Adipose tissue (tissue), 3 donors: Measurements from ENCODE around the gene KRTAP9-7. TPM values are rescaled to one million over a fixed set of nuclear protein-coding genes. Genes with fewer than 3 reads are reported as not detected.

Experiments used
- H3K27ac ChIP-seq: one replicate; pipeline ENCODE4 v1.5.1; 2013; ENCODE audit warnings: low read depth, low read length
- WGBS, 3 donors: extraction: QIAGEN DNeasy Blood & Tissue Kit; methylation state at CpG; one replicate each; pipeline ENCODE4 v1.1.7; 2013; 5-methylcytosine and 5-hydroxymethylcytosine counted together
- polyA plus RNA-seq, 3 donors: library from polyadenylated mRNA; stranded (reverse); fragments of 200-250 nt; gene quantifications; one replicate each; pipeline ENCODE4 v1.2.3, GENCODE V29; 2013
- donor health status: healthy with polysubstance abuse.
- donor health status: Bipolar disorder and iron deficiency.
- donor health status: healthy.

The KRTAP9-7 gene
- polyA plus RNA-seq, 3 donors, result not detected

DNA sequence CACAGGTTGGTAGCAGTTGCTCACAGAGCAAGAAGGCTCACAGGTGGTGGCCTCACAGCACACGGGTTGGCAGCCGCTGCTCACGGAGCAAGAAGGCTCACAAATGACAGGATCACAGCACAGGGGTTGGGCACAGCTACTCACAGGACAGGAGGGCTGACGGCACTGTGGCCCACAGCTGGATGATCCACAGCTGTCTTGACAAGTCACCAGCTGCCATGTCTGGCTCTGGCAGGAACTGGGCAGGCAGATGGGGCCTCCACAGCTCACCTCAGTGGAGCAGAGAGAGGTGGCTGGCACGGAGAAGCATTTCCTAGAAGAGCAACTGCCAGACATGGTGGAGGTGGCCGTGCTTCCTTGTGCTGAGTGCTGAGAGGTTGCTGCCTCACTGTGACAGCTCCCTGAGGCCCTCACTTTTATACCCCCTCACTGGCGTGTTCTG is 33.4 kb downstream of the KRTAP9-7 start, which contains the start of gene KRTAP16-1:
Gene KRTAP16-1, minus strand, starts transcription at position 392 of the 442 bp plus-strand sequence. Its CDS starts 56 bp downstream, at position 336.
- no peak within 1 kb of the TSS for H3K27ac ChIP-seq
- WGBS, 3 donors, result 49 to 59% (median 53%) methylated on average over 7 of the region's 7 CpGs

DNA sequence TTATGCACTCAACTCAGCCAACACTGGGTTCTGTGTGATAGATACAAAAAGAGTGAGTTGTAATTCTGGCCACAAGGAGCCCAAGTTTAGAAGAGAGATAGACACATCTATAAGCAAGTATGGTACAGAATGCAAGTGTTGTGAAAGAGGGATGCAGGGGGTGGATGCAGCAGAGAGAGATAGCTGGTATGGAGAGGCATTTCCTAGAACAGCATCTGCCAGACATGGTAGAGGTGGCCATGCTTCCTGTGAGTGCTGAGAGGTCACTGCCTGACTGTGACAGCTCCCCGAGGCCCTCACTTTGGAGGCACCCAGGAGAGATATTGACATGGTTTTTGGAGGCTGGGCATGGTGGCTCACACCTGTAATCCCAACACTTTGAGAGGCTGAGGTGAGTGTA is 35.6 kb downstream of the KRTAP9-7 start:
- no peak overlapping the region for H3K27ac ChIP-seq
- WGBS, 3 donors, result 50 to 85% (median 69%) methylated on average over 1 of the region's 1 CpG

GRCh38 chr17:41315204-41315794 is 39.8 kb downstream of the KRTAP9-7 start, which contains the start of gene KRTAP17-1:
Gene KRTAP17-1, minus strand, starts transcription at chr17:41315710. Its CDS starts 60 bp downstream, at chr17:41315650.
- no peak within 1 kb of the TSS for H3K27ac ChIP-seq
- WGBS, 3 donors, result 74 to 90% (median 79%) methylated on average over 24 of the region's 24 CpGs

GRCh38 chr17:41315814-41316445 is 40.4 kb downstream of the KRTAP9-7 start:
- 66 to 81% (median 74%) methylated on average over 17 of the region's 17 CpGs for WGBS, 3 donors
- no peak overlapping the region for H3K27ac ChIP-seq

DNA sequence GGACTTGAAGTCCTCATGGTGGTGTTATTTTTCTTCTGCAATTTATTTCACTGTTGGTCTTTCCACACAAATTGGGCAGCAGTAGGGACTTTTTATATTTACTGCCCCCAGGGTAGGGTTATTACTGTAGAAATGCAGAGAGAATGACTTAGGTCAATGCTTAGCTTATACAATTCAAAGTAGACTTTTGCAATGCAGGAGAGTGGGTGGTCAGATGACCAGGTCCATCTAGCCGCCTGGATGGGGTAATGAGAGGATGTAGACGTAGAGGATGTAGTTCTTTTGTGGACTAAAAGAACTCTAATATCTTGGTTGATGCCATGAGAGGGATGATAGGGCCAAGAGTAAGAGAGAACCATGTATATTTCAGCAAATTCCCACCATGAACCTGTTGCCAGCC is 42.7 kb downstream of the KRTAP9-7 start:
- H3K27ac ChIP-seq, result no peak overlapping the region
- WGBS, 3 donors, result 37 to 64% (median 42%) methylated on average over 2 of the region's 2 CpGs

DNA sequence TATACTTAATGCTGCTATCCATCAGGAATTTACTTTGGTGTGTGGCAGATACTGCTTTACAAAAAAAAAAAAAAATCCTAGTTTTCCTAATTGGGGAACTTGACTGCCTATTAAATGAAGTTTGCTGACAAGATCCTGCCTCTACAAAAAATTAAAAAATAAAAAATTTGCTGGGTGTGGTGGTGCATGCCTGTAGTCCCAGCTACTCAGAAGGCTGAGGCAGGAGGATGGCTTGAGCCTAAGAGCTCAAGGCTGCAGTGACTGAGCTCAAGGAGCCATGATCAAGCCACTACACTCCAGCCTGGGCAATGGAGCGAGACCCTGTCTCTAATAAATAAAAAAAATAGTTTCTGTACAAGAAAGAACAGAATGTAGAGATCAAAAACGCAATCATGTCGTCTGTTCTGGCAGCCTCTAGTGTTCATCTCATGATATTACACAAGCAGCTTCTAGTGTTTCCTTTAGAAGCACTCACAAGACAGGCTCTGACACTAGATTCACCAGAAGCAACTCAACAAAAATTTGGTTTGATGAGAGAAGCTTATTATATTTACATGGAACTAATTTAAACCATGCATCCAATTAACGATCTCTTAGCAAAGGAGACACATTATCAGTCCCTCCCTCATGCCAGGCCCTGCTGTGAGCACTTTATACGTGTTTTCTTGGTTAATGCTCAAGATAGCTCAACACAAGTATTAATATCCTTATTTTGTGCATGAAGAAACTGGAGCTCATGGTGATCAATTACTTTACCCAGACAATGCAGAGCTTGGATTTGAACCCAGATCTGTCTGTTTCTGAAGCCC is 46.8 kb downstream of the KRTAP9-7 start:
- H3K27ac ChIP-seq, result no peak overlapping the region
- 36 to 39% (median 36%) methylated on average over 5 of the region's 5 CpGs for WGBS, 3 donors

- 83 to 91% (median 90%) methylated on average over 11 of the region's 11 CpGs for WGBS, 3 donors
These were observed 47.7 kb downstream of the KRTAP9-7 start for GRCh38 chr17:41322903-41323895.

DNA sequence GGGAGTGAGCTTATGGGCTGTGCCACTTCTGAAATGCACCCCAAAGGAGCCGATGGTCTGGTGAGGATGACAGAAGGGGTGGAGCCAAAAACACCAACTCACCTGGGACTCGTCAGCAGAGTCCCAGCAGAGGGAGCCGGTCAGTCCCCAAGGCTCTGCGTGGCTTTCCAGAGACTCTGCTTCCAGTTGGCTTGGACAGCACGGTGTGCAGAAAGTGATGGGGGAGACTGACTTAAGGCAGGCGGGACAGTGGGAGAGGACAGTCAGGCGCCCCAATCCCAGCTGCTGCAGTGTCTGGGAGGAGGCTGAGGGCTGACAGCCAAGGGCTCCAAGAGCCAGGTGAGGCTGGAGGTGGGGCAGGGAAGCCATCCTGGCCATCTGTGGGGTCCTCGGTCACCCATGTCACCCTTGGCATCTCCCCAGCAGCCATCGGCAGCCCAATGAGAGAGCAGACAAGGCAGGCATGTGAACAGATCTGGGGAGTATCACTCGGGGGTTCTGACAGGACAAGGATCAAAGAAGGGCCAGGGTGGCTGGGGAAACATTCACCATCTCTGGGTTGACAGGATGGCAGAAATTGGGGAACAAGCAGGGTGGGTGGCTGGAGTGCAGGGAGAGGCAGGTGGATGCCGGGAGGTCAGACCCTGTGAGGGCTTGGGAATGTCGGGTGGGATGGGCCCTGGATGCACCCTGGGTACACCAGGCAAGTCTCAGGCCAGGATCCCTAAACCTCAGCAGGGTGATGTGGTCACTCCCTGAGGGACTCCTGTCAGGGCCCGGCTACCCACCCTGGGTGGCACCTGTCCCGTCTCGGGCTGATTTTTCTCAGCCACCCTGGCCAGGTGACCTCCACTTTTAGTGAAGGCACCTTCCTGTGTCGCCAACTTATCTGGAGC is 48.9 kb downstream of the KRTAP9-7 start:
- no peak overlapping the region for H3K27ac ChIP-seq
- 52 to 77% (median 67%) methylated on average over 16 of the region's 16 CpGs for WGBS, 3 donors

More at GRCh38 chr17:41322903-41323895, 47.7 kb downstream of the KRTAP9-7 start:
- H3K27ac ChIP-seq, result no peak overlapping the region

GRCh38 chr17:41325126-41325525 is 49.6 kb downstream of the KRTAP9-7 start:
- H3K27ac ChIP-seq, result no peak overlapping the region
- whole genome bisulfite sequencing, 3 donors, result 73 to 89% (median 82%) methylated on average over 10 of the region's 10 CpGs

DNA sequence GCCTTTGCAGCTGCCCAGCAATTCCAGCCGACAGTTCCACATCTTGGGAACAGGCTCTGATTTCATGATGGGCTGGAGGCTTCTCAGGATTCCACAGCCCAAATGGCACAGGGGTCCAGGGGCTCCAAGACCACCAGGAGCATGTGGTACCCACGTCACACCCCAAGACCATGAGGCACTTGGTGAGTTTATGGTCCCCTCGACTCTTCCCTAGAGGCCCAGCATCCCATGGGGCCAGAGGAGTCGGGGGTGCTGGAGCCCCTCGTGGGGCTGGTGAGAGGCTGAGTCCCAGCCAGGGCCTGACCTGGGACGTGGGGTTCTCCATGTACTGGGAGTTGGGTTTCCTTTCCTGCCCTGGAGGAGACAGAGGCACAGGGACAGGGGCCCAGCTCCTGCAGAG is 50.1 kb downstream of the KRTAP9-7 start:
- no peak overlapping the region for H3K27ac ChIP-seq
- 64 to 89% (median 83%) methylated on average over 6 of the region's 6 CpGs for WGBS, 3 donors

Other genes starting within 250 kb of the KRTAP9-7 start
- under 1 TPM in 1 of 3 donors, not detected in 2; 0.07 TPM for gene KRTAP1-5, start 248.5 kb upstream of the KRTAP9-7 start, polyA plus RNA-seq
- not detected for gene KRTAP1-4, start 245.5 kb upstream of the KRTAP9-7 start, polyA plus RNA-seq
- not detected for gene KRTAP1-3, start 240.8 kb upstream of the KRTAP9-7 start, polyA plus RNA-seq
- not detected for gene KRTAP1-1, start 234.2 kb upstream of the KRTAP9-7 start, polyA plus RNA-seq
- not detected for gene KRTAP2-1, start 228.4 kb upstream of the KRTAP9-7 start, polyA plus RNA-seq
- gene KRTAP2-2, start 220.5 kb upstream of the KRTAP9-7 start, polyA plus RNA-seq, result not detected
- gene KRTAP2-3, start 215.6 kb upstream of the KRTAP9-7 start, polyA plus RNA-seq, result not detected
- not detected for gene KRTAP2-4, start 209.8 kb upstream of the KRTAP9-7 start, polyA plus RNA-seq
- not detected for gene KRTAP4-7, start 191.5 kb upstream of the KRTAP9-7 start, polyA plus RNA-seq
- not detected for gene KRTAP4-8, start 177.6 kb upstream of the KRTAP9-7 start, polyA plus RNA-seq
- gene KRTAP4-16, start 173.5 kb upstream of the KRTAP9-7 start, polyA plus RNA-seq, result not detected
- gene KRTAP4-9, start 170.3 kb upstream of the KRTAP9-7 start, polyA plus RNA-seq, result not detected
- gene KRTAP4-11, start 157.3 kb upstream of the KRTAP9-7 start, polyA plus RNA-seq, result not detected
- not detected for gene KRTAP4-12, start 151.5 kb upstream of the KRTAP9-7 start, polyA plus RNA-seq
- not detected for gene KRTAP4-6, start 135.2 kb upstream of the KRTAP9-7 start, polyA plus RNA-seq
- gene KRTAP4-5, start 125.9 kb upstream of the KRTAP9-7 start, polyA plus RNA-seq, result not detected
- not detected for gene KRTAP4-4, start 115.0 kb upstream of the KRTAP9-7 start, polyA plus RNA-seq
- gene KRTAP4-3, start 107.5 kb upstream of the KRTAP9-7 start, polyA plus RNA-seq, result not detected
- not detected for gene KRTAP4-2, start 97.5 kb upstream of the KRTAP9-7 start, polyA plus RNA-seq
- not detected for gene KRTAP4-1, start 90.8 kb upstream of the KRTAP9-7 start, polyA plus RNA-seq
- not detected for gene KRTAP9-1, start 85.8 kb upstream of the KRTAP9-7 start, polyA plus RNA-seq
- gene KRTAP9-2, start 49.0 kb upstream of the KRTAP9-7 start, polyA plus RNA-seq, result not detected
- gene KRTAP9-3, start 43.2 kb upstream of the KRTAP9-7 start, polyA plus RNA-seq, result not detected
- not detected for gene KRTAP9-8, start 37.7 kb upstream of the KRTAP9-7 start, polyA plus RNA-seq
- not detected for gene KRTAP9-4, start 26.0 kb upstream of the KRTAP9-7 start, polyA plus RNA-seq
- not detected for gene KRTAP9-9, start 20.3 kb upstream of the KRTAP9-7 start, polyA plus RNA-seq
- gene KRTAP9-6, start 10.3 kb upstream of the KRTAP9-7 start, polyA plus RNA-seq, result not detected
- not detected for gene KRTAP29-1, start 27.2 kb downstream of the KRTAP9-7 start, polyA plus RNA-seq
- gene KRTAP16-1, start 33.6 kb downstream of the KRTAP9-7 start, polyA plus RNA-seq, result not detected
- not detected for gene KRTAP17-1, start 40.0 kb downstream of the KRTAP9-7 start, polyA plus RNA-seq
- gene KRT33A, start 75.1 kb downstream of the KRTAP9-7 start, polyA plus RNA-seq, result not detected
- gene KRT33B, start 94.1 kb downstream of the KRTAP9-7 start, polyA plus RNA-seq, result not detected
- under 1 TPM in 1 of 3 donors, not detected in 2; 0.07 TPM for gene KRT34, start 106.6 kb downstream of the KRTAP9-7 start, polyA plus RNA-seq
- not detected for gene KRT31, start 121.9 kb downstream of the KRTAP9-7 start, polyA plus RNA-seq
- gene KRT37, start 148.9 kb downstream of the KRTAP9-7 start, polyA plus RNA-seq, result not detected
- gene KRT38, start 165.3 kb downstream of the KRTAP9-7 start, polyA plus RNA-seq, result not detected
- gene KRT32, start 191.7 kb downstream of the KRTAP9-7 start, polyA plus RNA-seq, result under 1 TPM in 1 of 3 donors, not detected in 2; 0.03 TPM
- not detected for gene KRT35, start 205.5 kb downstream of the KRTAP9-7 start, polyA plus RNA-seq
- gene KRT36, start 214.2 kb downstream of the KRTAP9-7 start, polyA plus RNA-seq, result not detected
- 10 to 100 TPM in 1 of 3 donors, 1 to 10 TPM in 2; 2.6 to 53.0 (median 3.2) TPM for gene KRT13, start 229.9 kb downstream of the KRTAP9-7 start, polyA plus RNA-seq
- 1 to 10 TPM in 1 of 3 donors, under 1 TPM in 2; 0.11 to 2.1 (median 0.18) TPM for gene KRT15, start 243.2 kb downstream of the KRTAP9-7 start, polyA plus RNA-seq